PFSK-1 (cell line): ENCODE data around the gene MUS81.

Experiments used
- FOXP2 ChIP-seq: optimal IDR thresholded peaks from 2 replicates; pipeline ENCODE3; 2011; ENCODE audit warnings: borderline replicate concordance, control low read depth, inconsistent platforms; ENCODE audit not compliant: insufficient read depth; ENCODE audit errors: extremely low read length, extremely low read depth
- POLR2AphosphoS5 ChIP-seq: IDR thresholded peaks from 2 replicates; pipeline ENCODE4 v1.6.1; 2012; ENCODE audit warnings: low read depth, mild to moderate bottlenecking, control low read depth, low read length, moderate library complexity
- REST ChIP-seq, 2 experiments: IDR thresholded peaks; 2 replicates each; pipeline versions ENCODE4 v1.6.1 to v1.8.0; 2011 to 2012; ENCODE audit warnings: low read depth in 2 of 2, low read length in 2 of 2, control low read depth in 1 of 2, inconsistent platforms in 1 of 2, mild to moderate bottlenecking in 1 of 2, moderate library complexity in 1 of 2; ENCODE audit not compliant: insufficient read depth in 1 of 2
- SIN3A ChIP-seq: IDR thresholded peaks from 2 replicates; pipeline ENCODE4 v1.6.1; 2012; ENCODE audit warnings: mild to moderate bottlenecking, low read length, moderate library complexity, borderline replicate concordance; ENCODE audit not compliant: insufficient read depth
- TAF1 ChIP-seq: IDR thresholded peaks from 2 replicates; pipeline ENCODE4 v1.6.1; 2012; ENCODE audit warnings: low read length, control low read depth, borderline replicate concordance; ENCODE audit not compliant: insufficient read depth

GRCh38 chr11:65849771-65850216 lies 10.4 kb upstream of the MUS81 start:
- TF ChIP-seq POLR2AphosphoS5 = no peak
- no peak for TF ChIP-seq TAF1
- TF ChIP-seq SIN3A = no peak
- TF ChIP-seq FOXP2 = no peak
- no peak for TF ChIP-seq REST (IDR thresholded peaks at IDR 0.05; ENCODE audit: insufficient read depth in 1 of 2, low read depth in 2 of 2, low read length in 2 of 2)
